Placental epithelial cell (primary cell): ENCODE results near the gene ZNF26. TPM values are rescaled to one million over a fixed set of nuclear protein-coding genes. Genes with fewer than 3 reads are reported as not detected.

Source experiments
- small RNA-seq: library from RNA; depleted of rRNA; stranded (forward); fragments of <200 nt; gene quantifications from one replicate; pipeline ENCODE3, GENCODE V24; 2012
- total RNA-seq: library from RNA; depleted of rRNA; stranded (reverse); fragments of >200 nt; gene quantifications from 2 replicates; pipeline ENCODE4 v1.2.3, GENCODE V29; 2012

ZNF26 gene, protein sequence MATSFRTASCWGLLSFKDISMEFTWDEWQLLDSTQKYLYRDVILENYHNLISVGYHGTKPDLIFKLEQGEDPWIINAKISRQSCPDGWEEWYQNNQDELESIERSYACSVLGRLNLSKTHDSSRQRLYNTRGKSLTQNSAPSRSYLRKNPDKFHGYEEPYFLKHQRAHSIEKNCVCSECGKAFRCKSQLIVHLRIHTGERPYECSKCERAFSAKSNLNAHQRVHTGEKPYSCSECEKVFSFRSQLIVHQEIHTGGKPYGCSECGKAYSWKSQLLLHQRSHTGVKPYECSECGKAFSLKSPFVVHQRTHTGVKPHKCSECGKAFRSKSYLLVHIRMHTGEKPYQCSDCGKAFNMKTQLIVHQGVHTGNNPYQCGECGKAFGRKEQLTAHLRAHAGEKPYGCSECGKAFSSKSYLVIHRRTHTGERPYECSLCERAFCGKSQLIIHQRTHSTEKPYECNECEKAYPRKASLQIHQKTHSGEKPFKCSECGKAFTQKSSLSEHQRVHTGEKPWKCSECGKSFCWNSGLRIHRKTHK
- 16.7 and 27.9 TPM in 2 replicates for total RNA-seq

DNA sequence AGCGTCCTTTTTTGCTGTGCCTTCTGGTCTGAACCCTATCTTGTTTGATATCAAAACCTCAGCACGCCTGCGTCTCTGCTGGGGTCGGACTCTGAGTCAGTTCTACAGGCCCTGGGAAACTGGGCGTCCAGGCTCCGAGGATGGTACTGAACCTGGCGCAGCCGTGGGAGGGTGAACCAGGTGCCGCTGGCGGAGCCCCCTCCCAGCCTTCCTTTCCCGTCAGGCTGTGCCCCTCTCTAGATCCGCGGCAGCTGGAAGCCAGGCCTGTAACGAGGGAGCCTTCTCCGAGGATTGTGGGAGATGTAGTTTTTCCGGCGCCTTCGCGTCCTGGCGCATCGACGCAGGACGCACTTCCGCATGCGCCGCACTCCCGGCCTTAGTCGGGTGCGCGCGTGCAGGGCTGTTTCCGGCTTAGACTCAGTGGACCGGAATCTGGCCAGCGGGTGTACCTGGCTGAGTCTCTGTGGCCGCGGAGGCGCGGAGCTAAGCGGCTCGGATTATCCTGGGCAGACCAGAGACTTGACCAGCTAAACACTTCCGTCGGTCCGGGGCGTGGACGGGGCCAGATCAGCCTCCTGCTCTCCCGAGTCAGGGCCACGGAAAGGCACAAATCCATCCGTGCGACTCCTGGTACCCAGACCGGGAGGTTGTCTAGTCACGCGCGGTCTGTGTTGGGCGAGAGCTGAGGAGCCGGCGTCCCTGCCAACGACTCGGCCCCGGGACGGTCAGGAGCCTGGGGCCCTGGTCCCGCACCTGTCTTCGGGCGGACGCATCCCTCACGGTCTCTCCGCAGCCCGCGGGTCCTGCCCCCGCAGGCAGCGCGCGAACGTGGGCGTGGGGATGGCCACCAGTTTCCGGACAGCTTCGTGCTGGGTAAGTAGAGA lies at the start of gene ZNF26:
Gene ZNF26, plus strand, starts transcription at position 367 of the 884 bp plus-strand sequence. Its CDS starts 474 bp downstream, at position 841.

DNA sequence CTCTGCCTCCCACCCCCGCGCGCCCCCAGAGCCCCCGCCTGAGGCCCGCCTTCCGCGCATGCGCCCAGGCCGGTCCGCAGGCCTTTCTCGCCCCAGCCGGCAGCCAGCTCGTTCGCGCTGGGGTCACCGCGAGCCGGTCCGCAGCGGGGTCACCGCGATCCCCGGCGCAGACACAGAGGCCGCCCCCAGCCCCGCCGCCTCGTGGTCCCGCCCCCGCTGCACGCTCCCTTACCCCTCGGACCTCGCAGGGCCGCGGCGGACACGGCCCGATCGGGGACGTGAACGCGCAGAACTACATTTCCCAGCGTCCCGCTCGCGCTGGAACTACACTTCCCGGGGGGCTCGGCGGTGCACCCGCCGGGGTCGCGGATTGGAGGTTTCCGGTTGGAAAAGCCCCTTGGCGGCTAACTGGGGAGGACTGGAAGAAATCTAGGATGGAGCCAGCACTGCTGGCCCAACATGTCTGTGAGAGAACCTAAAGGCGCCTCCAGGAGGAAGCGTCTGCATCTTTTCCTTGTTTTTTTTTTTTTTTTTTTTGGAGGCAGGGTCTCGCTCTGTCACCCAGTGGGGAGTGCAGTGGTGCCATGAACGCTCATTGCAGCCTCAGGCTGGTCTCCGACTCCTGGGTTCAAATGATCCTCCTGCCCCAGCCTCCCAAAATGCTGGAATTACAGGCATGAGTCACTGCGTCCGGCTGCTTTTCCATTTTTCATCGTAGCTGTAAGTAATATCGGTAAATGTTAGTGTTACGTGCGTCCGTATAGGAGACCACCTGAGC lies 30.0 kb upstream of the ZNF26 start, which contains the start of gene ZNF605:
Gene ZNF605, minus strand, starts transcription at position 296 of the 778 bp plus-strand sequence. CDS start 10,671 bp downstream, outside the sequence.

DNA sequence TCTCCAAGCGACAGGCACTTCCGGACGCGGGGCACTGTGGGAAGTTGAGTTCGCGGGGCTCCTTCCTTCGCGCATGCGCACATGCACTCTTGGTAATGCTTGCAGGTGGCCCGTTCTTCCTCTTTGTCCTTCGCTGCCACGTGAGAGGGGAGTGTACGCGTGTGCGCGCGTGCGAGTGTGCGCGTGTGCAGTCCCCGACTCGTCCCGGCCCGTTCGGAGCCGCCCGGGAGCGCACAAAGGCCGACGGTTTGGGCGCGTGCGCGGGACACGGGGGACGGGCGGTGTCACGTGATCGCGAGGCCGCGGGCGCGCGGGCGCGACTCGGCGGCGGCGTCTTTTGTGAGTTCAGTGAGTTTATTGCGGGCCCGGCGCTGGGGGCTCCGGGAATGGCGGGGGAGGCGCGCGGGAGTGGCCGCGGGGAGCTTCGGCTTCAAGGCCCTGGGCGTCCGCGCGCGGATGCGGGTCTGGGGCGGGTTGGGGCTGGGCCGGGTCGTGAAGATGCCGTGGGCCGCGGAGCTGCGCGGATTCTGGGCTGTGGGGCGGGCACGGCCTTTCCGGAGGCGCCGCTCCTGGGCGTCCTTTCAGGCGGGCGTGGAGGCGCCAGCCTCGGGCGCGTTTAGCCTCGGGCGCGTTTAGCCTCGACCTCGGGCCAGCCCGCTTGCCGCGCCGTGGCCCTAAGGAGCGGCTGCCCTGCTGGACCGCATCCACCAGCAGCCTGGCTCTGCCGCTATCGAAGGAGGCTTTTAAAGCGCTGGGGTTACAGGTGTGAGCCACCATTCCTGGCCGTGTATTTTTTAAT lies 51.2 kb downstream of the ZNF26 start, which contains the start of gene ZNF84:
Gene ZNF84, plus strand, starts transcription at position 303 of the 799 bp plus-strand sequence. CDS start 3,959 bp downstream, outside the sequence.

Small RNA genes within 50 kb of the gene (small RNA-seq; reads per million reads assigned to genes)
- not detected for gene RNU4ATAC12P

Other genes starting within 250 kb of the ZNF26 start
- gene ANKLE2, start 224.5 kb upstream of the ZNF26 start, total RNA-seq, result 130 and 152 TPM in 2 replicates
- gene GOLGA3, start 157.5 kb upstream of the ZNF26 start, total RNA-seq, result 104 and 161 TPM in 2 replicates
- 43.2 and 53.5 TPM in 2 replicates for gene CHFR, start 98.8 kb upstream of the ZNF26 start, total RNA-seq
- 9.0 and 11.3 TPM in 2 replicates for gene ZNF605, start 30.1 kb upstream of the ZNF26 start, total RNA-seq
- 17.0 and 37.3 TPM in 2 replicates for gene ZNF84, start 51.1 kb downstream of the ZNF26 start, total RNA-seq
- 23.0 and 27.9 TPM in 2 replicates for gene ZNF140, start 94.6 kb downstream of the ZNF26 start, total RNA-seq
- gene ZNF891, start 143.9 kb downstream of the ZNF26 start, total RNA-seq, result 0.76 and 1.2 TPM in 2 replicates
- gene ZNF10, start 144.3 kb downstream of the ZNF26 start, total RNA-seq, result 4.4 and 9.4 TPM in 2 replicates
- gene ZNF268, start 195.1 kb downstream of the ZNF26 start, total RNA-seq, result 22.0 and 35.1 TPM in 2 replicates
- not detected in 2 replicates for gene ANHX, start 249.5 kb downstream of the ZNF26 start, total RNA-seq